GM12891 (cell line): ENCODE measurements around the gene CELSR1.

Experiments
- POLR2A ChIP-seq: IDR thresholded peaks from 2 replicates; pipeline ENCODE4 v1.6.1; 2011; ENCODE audit warnings: low read depth, low read length, control low read depth
- SPI1 ChIP-seq: IDR thresholded peaks from 2 replicates; pipeline ENCODE4 v1.6.1; 2011; ENCODE audit warnings: low read depth, low read length, control low read depth
- TAF1 ChIP-seq: IDR thresholded peaks from 2 replicates; pipeline ENCODE4 v1.6.1; 2011; ENCODE audit warnings: low read depth, low read length, control low read depth

GRCh38 chr22:46355369-46355995, 181.9 kb downstream of the CELSR1 start:
- no peak for TF ChIP-seq SPI1
- no peak for TF ChIP-seq POLR2A
- no peak for TF ChIP-seq TAF1
